Measurements from ENCODE around the gene PKNOX2. TPM values are rescaled to one million over a fixed set of nuclear protein-coding genes. Genes with fewer than 3 reads are reported as not detected.

PKNOX2 gene
- total RNA-seq, 2 experiments from 2014 or later = not detected

- no peaks in the 10 kb centered on the region for H3K79me2 ChIP-seq (ENCODE audit: insufficient read depth, low read depth, low read length)
- no peak overlapping the region for H3K27ac ChIP-seq (ENCODE audit: low read depth, low read length, poor library complexity, severe bottlenecking)
- H2AFZ ChIP-seq (ENCODE audit: low read length) = no peak overlapping the region
- no peak overlapping the region for H3K4me3 ChIP-seq (ENCODE audit: low read depth, low read length, poor library complexity, severe bottlenecking)
- BruUV-seq (replicated peaks) = no TSS peak
- no peaks in the 10 kb centered on the region for H3K9me3 ChIP-seq (ENCODE audit: low read length)
- H4K20me1 ChIP-seq (ENCODE audit: insufficient read depth, low read length) = no peaks in the 10 kb centered on the region
- no peaks in the 10 kb centered on the region for H3K36me3 ChIP-seq (ENCODE audit: insufficient read depth, low read length)
- H3K4me2 ChIP-seq (ENCODE audit: low read length) = no peak overlapping the region
- intact Hi-C loops (cut with micrococcal nuclease; ENCODE audit: unreplicated experiment) = no loop called here
- CTCF ChIA-PET (ENCODE audit: unreplicated experiment) = no interaction called here
- H3K4me1 ChIP-seq (ENCODE audit: insufficient read depth, low read length, poor library complexity, severe bottlenecking) = no peaks in the 10 kb centered on the region
- TF ChIP-seq CTCF (conservative IDR thresholded peaks at IDR 0.05; ENCODE audit: low read length) = no peak
- TF ChIP-seq EZH2phosphoT487 (IDR thresholded peaks at IDR 0.05; ENCODE audit: borderline replicate concordance, low read depth, low read length) = no peak
- POLR2A ChIA-PET = no interaction called here
- no peaks in the 10 kb centered on the region for H3K9me2 ChIP-seq (ENCODE audit: insufficient read depth, low read length)
- no peak for DNase-seq (ENCODE audit: low spot score)
These were observed 80.7 kb downstream of the PKNOX2 start for GRCh38 chr11:125245299-125245698.

- Histone ChIP-seq H3K27ac (ENCODE audit: low read depth, low read length, poor library complexity, severe bottlenecking) (no peak overlapping the region), H3K9me2 (ENCODE audit: insufficient read depth, low read length) (no peaks in the 10 kb centered on the region), H3K9me3 (ENCODE audit: low read length) (no peaks in the 10 kb centered on the region), H3K4me3 (ENCODE audit: low read depth, low read length, poor library complexity, severe bottlenecking) (no peak overlapping the region), H4K20me1 (ENCODE audit: insufficient read depth, low read length) (no peaks in the 10 kb centered on the region), H3K36me3 (ENCODE audit: insufficient read depth, low read length) (no peaks in the 10 kb centered on the region), H3K4me1 (ENCODE audit: insufficient read depth, low read length, poor library complexity, severe bottlenecking) (no peaks in the 10 kb centered on the region), H3K79me2 (ENCODE audit: insufficient read depth, low read depth, low read length) (no peaks in the 10 kb centered on the region), H3K4me2 (ENCODE audit: low read length) (no peak overlapping the region), H2AFZ (ENCODE audit: low read length) (no peak overlapping the region)
- no peak for DNase-seq (ENCODE audit: low spot score)
- CTCF ChIA-PET (ENCODE audit: unreplicated experiment) = no interaction called here
- TF ChIP-seq CTCF (conservative IDR thresholded peaks at IDR 0.05; ENCODE audit: low read length) = no peak
- no peak for TF ChIP-seq EZH2phosphoT487 (IDR thresholded peaks at IDR 0.05; ENCODE audit: borderline replicate concordance, low read depth, low read length)
- POLR2A ChIA-PET = no interaction called here
- no TSS peak for BruUV-seq (replicated peaks)
- intact Hi-C loops (cut with micrococcal nuclease; ENCODE audit: unreplicated experiment) = no loop called here
These were observed 82.9 kb downstream of the PKNOX2 start for GRCh38 chr11:125247431-125247830.

- no peaks in the 10 kb centered on the region for H3K9me3 ChIP-seq (ENCODE audit: low read length)
- H4K20me1 ChIP-seq (ENCODE audit: insufficient read depth, low read length) = no peaks in the 10 kb centered on the region
- no TSS peak for BruUV-seq (replicated peaks)
- H3K9me2 ChIP-seq (ENCODE audit: insufficient read depth, low read length) = no peaks in the 10 kb centered on the region
- POLR2A ChIA-PET = interaction anchor here (0.6 kb wide), 3 partner anchors 12 to 203 kb away, joined by 3 to 5 read pairs (median 4); no protein-coding TSS in a partner anchor
- no peak for DNase-seq (ENCODE audit: low spot score)
- H3K36me3 ChIP-seq (ENCODE audit: insufficient read depth, low read length) = no peaks in the 10 kb centered on the region
- H3K4me1 ChIP-seq (ENCODE audit: insufficient read depth, low read length, poor library complexity, severe bottlenecking) = no peaks in the 10 kb centered on the region
- no peak overlapping the region for H3K27ac ChIP-seq (ENCODE audit: low read depth, low read length, poor library complexity, severe bottlenecking)
- H2AFZ ChIP-seq (ENCODE audit: low read length) = no peak overlapping the region
- TF ChIP-seq CTCF (conservative IDR thresholded peaks at IDR 0.05; ENCODE audit: low read length) (no peak), EZH2phosphoT487 (IDR thresholded peaks at IDR 0.05; ENCODE audit: borderline replicate concordance, low read depth, low read length) (no peak)
- CTCF ChIA-PET (ENCODE audit: unreplicated experiment) = no interaction called here
- intact Hi-C loops (cut with micrococcal nuclease; ENCODE audit: unreplicated experiment) = no loop called here
- no peaks in the 10 kb centered on the region for H3K79me2 ChIP-seq (ENCODE audit: insufficient read depth, low read depth, low read length)
- H3K4me2 ChIP-seq (ENCODE audit: low read length) = no peak overlapping the region
- H3K4me3 ChIP-seq (ENCODE audit: low read depth, low read length, poor library complexity, severe bottlenecking) = no peak overlapping the region
These were observed 86.0 kb downstream of the PKNOX2 start for GRCh38 chr11:125250318-125251213.

Data from OCI-LY7 (cell line).